HG02870 (cell line): ENCODE measurements around the gene SBF2.

Source experiments
- ATAC-seq: cut with Tn5 transposase; IDR thresholded peaks from one replicate; pipeline ENCODE4 v1.9.1; 2021; ENCODE audit warnings: mild to moderate bottlenecking, moderate library complexity; ENCODE audit not compliant: unreplicated experiment

SBF2 gene

DNA sequence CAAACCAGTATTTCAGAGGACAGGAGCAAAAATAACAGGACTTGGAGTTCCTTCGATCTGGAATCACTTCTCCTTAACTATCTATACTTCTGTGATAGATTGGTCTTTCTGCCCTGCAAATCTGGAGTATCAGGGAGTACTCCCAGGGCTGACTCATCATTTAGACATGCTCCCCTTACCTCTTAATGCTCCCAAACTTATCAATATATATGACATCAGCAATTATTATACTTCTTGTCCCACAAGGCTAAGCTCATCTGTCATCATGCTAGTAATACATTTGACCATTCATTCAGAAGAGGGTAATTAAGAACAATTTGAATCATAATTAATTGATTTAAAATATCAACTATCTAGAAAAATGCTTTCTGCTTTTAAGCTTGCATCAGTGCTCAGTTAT lies 466.3 kb downstream of the SBF2 start:
- ATAC-seq = no peak

DNA sequence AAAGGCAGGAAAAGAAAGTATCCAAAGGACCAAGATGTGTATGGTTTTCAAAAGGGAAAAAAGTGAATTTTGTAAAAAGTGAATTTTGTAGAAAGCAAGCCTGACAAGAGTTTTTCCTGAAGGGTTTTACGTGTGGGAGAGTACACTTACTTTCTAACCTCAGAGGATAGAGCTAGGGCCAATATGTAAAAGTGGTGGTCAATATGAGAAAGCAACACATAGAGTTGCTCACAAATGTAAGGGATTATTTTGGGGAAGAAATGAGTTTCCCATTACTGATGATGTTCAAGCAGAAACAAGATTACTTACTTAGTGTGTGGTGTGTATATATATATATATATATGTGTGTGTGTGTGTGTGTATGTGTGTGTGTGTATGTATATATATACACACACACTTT lies 467.6 kb downstream of the SBF2 start:
- peak; percentile 67 for ATAC-seq

DNA sequence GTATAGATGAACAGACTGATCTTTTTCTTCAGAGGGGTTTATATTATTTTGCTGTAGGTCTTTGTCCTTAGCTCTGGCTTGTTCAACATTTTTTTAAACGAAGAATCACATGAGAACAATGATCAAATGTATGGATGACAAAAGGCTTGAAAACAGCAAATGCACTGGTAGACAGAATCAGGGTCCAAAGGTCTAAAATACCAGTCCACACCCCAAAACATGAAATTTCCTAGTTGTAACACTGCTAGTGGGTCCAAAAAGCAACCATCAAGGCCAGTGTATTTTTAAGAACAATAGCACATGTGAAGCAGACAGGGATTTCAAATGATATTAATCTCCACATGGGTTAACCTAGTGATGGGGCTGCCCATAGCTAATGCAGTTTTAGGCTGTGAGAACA lies 468.1 kb downstream of the SBF2 start:
- no peak for ATAC-seq

DNA sequence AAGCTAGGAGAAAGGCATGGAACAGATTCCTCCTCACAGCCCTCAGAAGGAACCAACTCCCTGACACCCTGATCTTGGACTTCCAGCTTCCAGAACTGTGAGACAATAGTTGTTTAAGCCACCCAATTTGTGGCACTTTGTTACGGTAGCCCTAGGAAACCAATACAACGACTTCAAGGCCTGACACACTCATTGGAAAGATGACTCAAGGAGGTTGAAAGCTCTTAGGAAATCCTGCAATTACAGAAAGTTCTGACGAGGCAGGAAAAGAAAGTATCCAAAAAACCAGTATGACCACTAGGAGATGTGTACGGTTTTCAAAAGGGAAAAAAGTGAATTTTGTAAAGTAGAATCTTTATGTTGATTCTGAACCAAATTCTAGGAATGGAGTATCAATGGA lies 468.7 kb downstream of the SBF2 start:
- no peak for ATAC-seq

DNA sequence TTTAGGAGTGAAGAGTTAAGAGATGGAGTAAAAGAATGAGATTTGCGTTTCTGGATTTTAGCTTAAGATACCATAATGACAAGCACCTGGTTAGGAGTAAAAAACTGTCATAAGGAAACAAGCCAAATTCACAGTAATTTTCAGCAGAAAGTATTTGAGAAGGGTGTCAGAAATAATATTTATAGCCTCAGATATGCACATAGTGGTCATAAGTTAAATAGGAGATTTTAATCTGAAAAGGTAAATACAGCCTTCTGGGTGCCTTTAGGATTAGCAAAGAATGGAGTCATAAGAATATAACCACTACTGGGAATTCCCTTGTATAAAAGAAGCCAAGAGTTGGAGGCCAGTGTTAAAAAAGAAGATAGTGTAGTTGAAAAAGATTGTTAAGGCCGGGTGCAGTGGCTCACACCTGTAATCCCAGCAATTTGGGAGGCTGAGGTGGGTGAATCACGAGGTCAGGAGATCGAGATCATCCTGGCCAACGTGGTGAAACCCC lies 470.1 kb downstream of the SBF2 start:
- ATAC-seq = no peak

DNA sequence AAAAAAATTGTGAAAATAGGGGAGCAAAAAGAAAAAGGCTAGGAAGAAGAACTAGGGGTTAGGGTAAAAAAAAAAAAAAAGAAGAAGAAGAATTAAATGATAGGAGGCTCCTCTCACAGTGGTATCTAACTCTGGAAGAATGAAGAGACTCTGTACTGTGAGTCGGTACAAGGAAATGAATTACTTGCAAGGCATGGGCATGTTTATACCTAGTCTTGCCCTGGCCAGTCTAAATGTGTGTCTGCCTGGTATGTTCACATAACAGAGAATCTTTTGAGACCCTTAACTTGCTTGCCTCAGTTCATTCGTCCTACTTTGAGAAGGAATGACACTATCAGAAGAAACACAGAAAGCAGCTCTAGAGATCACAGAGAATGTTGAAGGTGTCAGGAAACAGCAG lies 470.6 kb downstream of the SBF2 start:
- no peak for ATAC-seq

DNA sequence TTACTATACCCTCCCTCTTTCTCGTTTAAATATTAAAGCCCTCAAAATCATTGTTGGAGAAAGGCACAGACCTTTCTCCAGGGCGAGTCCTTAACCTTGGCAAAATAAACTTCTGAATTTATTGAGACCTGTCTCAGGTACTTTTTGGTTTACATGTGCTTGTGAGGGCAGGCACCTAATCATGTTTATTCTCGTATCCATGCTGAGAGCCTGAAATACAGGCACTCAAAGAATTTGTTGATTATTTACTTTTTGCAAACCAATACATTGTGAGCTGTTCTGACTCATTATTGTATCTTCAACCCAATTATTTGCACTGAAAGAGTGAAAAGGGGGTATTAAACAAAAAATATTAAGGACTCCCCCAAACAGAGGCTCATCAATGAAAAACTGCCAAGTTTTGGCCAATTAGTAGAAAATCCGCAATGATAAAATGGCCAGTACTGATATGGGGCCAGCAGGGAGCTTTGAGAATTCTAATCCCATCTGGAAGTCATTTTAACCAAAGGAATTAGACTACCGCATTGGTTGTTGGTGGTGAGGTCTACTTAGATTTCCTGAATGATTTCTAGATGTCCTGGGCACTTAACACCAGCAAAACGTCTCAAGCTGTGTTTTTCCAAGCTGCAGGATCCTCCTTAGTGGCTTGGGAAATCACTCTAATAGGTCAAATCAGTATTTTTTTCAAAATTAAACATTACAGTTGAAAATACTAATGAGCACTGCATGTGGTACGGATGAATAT lies 472.8 kb downstream of the SBF2 start:
- ATAC-seq = no peak

DNA sequence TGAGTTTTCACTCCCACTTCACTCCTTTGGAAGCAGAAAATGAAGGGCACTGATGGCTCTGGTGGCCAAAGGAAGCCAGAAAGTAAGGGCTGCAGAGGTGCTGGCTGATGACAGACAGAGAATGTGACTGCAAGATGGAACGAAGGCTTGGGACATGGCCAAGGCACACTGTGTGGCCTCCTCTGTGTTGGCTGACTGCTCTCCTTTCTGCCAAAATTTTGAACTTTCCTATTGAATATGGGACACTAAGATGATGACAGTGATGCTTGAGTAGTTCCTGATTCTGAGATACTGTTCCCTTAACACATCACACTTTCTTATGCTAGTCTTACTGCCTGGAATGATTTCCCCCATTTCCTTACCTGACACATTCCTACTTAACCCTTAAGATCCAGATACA lies 473.8 kb downstream of the SBF2 start:
- ATAC-seq = no peak

DNA sequence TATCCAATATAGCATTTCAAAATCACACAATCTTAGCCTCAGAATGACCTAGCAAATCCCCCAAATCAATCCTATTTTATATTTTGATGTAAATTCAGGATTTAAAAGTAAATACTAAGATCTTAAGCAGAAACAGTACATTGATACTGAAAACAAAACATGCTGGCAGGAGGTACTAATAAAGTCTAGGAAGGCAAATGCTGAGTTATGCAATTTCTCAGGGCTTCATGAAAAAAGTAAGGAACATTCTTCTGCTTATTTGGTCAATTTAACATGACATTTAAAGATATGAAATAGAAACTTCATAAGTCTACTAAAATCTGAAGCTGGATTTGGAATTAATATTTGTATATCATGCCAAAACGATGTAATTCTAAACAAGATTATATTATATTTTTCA lies 476.8 kb downstream of the SBF2 start:
- no peak for ATAC-seq

DNA sequence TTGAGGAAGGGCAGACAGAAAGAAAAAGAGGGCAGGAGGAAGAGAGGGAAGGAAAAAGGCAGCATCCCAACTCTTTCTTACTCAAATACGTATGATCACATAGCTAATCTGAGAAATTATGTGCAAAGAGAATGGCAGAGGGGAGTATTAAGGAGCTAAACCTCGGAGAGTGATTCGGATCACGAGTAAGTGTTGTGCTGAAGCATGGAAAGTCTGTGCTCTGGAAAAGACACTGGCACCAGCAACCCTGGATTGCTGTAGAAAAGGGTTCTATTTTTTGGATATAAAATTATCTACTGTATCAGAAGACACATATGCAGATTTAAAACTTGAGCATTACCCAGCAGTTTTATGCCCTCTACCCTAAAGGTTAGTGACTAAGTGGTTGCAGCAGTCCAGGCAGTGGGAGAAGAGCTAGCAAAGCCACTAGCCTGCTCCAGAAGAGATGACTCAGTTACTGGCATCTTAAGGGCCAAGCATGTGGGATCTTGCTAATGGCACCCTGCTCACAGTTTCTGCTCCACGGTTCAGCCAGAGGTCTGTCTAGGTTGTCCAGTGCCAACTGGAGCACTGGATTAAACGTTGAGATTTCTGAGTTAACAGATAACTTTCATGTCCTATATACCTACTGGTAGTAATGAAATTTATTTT lies 478.4 kb downstream of the SBF2 start:
- ATAC-seq = no peak

DNA sequence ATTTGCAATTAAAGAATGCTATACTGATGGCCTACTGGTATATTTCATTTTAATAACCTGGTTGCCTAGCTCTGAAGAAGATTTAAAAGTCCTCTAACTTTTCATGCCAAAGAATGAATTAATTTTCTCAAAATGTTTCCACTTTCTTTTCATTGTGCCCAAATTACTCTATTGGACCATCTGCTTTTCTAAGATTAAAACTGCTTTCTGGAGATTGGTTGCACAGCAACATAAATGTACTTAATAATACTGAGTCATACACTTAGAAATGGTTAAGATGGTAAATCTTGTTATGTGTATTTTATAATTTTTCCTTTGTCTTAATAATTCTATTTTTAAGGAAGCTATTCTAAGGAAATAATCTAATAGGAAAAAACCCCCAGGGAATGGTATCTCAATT lies 479.9 kb downstream of the SBF2 start:
- no peak for ATAC-seq

DNA sequence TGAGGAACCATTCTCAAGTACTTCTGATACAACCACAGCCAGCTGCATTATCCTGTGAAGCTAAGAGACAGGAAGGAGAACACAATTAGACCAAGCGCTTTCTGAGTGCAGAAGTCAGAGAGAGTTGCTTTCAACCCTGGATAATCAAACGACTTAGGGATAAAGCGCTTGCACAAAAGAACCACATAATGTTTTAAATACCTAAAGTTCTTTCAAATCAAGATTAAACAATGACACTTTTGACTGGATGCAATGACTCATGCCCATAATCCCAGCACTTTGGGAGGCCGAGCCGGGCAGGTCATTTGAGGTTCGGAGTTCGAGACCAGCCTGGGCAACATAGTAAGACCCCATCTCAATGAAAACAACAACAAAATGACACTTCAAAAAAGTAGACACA lies 485.1 kb downstream of the SBF2 start:
- no peak for ATAC-seq

DNA sequence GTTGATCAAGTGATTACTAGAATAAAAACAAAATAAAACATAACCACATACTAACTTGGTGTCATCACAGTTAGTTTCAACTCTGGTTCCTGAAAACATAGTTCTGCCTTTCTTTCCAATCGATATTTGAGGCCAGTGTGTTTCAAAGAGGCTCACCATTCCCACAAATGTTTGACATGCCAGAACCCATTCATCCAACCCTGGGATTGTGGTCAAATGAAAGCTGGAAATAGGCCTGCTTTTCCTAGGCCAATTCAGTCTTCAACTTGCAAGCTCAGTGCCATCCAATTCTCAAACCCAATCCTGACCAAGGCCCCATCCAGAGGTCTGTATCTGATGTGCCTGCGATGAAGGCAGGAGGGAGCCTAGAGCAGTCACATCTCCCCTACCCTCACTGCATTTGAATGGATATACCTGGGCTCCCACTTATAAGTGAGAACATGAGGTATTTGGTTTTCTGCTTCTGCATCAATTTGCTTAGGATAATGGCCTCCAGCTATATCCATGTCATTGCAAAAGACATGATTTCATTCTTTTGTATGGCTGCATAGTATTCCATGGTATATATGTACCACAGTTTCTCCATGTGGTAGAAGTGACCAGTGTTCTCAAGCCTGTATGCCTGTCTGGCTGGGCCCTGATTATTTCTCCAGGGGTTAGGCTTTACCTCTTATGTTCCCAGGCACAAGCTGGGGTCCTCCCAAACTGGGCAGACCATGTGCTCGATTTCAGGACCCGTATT lies 486.9 kb downstream of the SBF2 start:
- ATAC-seq = no peak

DNA sequence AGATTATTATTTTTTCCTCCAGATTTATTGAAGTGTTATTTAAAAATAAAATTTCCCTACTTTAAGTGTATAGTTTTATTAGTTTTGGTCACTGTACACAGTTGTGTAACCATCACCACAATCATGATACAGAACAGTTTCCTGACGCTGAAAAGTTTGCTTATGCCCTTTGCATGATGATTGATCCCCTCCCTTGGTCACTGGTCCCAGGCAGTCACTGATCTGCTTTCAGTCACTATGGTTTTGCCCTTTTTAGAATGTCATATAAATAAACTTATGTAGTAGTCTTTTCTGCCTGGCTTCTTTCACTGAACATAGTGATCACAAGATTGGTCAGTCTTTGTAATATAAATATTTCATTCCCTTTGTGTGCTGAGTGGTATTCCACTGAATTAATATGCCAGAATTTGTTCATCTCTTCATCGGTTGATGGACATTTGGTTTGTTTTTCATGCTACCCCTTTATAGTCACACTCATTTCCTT lies 489.6 kb downstream of the SBF2 start:
- no peak for ATAC-seq

DNA sequence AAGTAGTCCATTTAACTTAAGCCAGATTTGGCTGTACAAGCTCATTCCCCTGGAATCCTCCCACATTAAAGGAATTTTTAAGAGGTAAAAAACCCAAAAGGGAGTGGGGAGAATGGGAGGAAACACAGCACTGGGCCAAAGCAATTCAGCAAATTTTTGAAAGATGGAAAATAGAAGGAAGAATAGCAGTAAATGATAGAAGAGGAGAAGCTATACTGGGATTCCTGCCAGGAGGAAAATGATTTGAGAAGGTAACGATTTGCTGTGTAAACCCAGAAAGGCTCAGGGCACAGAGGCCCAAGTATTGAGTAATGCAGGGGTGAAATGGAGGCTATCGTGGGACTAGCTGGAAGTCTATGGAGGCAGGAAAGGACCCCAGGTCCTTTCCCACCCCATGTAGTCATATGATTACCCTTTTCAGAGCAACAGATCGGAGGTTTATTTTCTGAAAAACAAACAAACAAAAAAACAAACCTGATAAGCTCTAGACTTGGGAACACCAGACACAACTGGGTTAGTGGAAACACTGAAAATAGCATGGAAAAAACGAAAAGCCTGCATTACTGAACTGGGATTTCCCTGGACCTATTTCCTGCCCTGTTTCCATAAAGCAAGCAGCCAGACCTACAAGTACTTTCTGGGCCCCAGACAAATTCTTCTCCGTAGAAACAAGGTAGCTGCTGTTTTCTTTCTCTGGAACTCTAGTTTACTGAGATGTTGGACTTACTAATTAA lies 490.2 kb downstream of the SBF2 start:
- ATAC-seq = no peak

DNA sequence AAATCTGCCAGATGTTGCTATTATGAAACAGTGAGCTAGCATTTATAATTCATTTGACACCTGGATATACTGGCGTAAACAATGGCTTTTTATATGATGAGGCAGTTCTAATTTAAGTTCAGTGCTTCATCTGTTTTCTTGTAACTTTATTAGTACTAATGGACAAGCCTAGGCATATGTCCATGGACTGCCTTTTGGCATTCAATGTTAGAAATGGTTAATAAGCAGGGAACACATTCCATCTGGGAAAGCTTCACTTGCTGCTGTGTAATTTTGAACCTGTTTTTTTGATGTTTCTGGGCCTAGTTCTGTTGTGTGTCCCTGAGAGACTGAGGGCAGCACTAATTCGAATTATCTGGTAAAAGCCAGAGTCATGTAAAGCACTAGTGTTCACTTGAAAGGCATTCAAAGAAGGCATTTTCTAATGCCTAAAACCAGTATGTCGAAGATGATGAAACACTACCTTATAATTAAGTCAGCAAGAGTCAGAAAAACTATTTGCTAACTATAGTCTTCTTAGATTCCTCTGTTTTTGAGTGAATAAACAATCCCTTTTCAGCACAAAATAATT lies 491.6 kb downstream of the SBF2 start:
- ATAC-seq = no peak

DNA sequence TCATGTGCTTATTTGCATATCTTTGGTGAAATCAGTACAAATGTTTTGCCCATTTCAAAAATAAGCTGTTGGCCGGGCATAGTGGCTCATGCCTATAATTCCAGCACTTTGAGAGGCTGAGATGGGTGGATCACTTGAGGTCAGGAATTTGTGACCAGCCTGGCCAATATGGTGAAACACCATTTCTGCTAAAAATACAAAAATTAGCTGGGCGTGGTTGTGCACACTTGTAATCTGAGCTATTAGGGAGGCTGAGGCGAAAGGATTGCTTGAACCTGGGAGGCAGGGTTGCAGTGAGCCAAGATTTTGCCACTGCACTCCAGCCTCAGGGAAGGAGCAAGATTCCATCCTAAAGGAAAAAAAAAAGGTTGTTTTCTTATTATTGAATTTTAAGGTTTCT lies 494.1 kb downstream of the SBF2 start:
- ATAC-seq = no peak

DNA sequence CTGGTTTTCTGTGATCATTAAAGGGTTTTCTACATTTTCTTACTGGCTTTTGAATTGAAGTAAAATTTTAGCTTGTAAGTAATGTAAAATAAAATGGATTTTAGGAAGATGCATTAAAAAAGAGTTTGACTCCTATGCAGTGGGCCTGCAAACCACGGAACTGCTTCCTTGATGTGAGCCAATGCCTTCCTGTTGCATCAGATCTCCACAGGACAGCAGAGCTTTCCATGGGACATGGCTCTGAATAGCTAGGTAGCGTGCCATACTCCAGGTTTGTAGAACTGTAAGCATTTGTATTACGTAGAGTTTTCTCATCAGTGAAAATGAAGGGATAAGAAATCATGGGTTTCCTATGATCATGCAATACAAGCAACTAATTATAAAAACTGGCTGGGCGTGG lies 496.7 kb downstream of the SBF2 start:
- ATAC-seq = no peak

DNA sequence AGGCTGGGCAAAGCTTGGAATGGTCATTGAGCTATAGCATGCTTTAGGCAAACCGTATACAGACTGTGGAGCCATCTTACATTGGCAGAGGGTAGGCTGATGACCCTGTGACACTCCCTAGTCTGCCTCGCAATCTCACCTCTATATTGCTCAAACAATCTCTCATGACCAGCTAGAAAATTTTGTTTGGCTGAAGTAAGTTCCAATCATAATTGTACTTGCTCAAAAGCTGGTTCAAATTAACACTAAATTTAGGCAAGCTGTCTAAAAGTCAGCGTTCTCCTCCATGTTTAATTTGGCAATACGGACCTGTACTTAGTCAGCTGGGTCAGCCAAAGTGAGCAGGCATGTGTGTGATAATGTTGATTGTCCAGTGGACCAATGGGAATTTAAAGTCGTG lies 497.2 kb downstream of the SBF2 start:
- ATAC-seq = no peak

DNA sequence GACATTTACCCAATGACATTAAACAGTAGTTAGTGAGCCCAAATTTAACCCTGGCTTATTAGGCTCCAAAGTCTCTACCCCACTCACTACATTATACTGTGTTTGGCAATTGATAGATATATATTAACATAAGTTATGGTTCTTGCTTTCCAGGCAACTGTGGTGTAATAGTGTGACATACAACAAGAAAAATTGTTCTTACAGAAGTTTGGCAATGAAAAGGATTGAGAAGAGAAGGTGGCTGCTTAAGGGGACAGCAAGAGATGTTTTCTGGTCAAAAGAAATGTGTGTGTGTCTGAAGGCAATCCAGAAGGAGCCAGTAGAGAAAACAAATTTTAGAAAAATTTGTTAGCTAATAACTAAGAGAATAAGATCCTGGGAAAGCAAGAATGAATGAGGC lies 497.8 kb downstream of the SBF2 start:
- no peak for ATAC-seq

DNA sequence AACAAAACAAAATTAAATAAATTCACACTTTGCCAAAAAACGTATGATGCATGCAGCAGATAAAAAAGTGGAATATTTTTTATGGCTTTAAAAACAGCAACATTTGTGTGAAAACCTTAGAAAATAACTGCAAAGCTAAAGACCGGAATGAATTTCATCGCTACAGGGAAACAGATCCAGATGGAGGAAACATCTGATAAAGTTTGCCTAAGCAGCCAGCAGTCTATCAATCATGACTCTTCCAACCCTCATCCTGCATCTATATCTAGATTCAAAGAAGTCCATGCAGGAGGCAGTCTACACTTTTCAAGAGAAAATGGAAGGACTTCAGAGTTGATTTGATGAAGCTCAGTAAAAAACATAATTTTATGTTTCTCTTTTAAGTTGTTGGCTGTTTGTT lies 503.3 kb downstream of the SBF2 start:
- no peak for ATAC-seq
